ENCODE measurements around the gene PRSS36.

PRSS36 gene

DNA sequence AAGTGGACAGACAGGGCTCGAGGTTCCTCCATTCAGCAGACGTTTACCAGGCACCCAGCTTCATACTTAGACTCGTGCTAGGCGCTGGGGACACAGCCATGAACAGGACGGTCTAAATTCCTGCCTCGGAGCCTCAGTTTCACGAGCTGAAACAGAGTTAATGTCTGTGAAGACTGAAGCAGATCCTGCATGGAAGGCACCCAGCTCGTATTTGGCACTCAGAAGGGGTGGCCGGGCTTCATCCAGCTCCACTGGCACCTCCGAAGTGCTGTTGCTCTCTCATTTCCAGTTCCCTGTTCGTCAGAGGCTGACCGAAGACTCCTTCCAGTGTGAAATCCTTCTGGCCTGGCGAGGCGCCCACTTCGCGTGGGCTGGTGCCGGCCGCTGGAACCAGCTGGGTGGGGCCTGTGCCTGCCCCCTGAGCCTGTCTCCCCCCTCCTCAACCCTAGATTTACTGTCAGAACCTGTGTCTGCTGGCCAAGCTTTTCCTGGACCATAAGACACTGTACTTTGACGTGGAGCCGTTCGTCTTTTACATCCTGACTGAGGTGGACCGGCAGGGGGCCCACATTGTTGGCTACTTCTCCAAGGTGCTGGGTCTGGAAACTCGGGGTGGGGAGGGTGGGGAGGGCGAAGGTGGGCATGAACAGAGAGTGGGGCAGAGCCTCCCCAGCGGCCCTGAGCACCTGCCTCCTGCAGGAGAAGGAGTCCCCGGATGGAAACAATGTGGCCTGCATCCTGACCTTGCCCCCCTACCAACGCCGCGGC, 20.1 kb downstream of the PRSS36 start:
- TF ChIP-seq CTCF (IDR thresholded peaks at IDR 0.05; ENCODE audit: insufficient read depth, low read depth, low read length, missing control alignments): peak; percentile 19
- no peak for DNase-seq (ENCODE audit: low read depth)
- H3K4me3 ChIP-seq (ENCODE audit: low read length): no peak overlapping the region

GRCh38 chr16:31128711-31129567, 20.9 kb downstream of the PRSS36 start:
- no peak overlapping the region for H3K4me3 ChIP-seq (ENCODE audit: low read length)
- no peak for TF ChIP-seq CTCF (IDR thresholded peaks at IDR 0.05; ENCODE audit: insufficient read depth, low read depth, low read length, missing control alignments)
- no peak for DNase-seq (ENCODE audit: low read depth)

DNA sequence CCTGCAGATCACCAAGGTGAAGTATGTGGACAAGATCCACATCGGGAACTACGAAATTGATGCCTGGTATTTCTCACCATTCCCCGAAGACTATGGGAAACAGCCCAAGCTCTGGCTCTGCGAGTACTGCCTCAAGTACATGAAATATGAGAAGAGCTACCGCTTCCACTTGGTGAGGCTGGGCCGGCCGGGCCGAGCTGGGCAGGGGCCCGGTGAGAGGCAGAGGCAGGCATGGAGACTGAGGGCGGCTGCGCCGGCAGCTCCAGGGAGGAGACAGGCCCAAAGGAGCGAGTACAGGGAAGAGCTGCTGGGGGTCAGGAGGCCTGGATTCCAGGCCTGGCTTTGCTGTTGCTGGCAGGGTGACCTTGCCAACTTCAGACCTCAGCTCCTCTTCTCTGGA, 22.7 kb downstream of the PRSS36 start:
- no peak for DNase-seq (ENCODE audit: low read depth)
- no peak for TF ChIP-seq CTCF (IDR thresholded peaks at IDR 0.05; ENCODE audit: insufficient read depth, low read depth, low read length, missing control alignments)
- H3K4me3 ChIP-seq (ENCODE audit: low read length): no peak overlapping the region

GRCh38 chr16:31125844-31126243, 24.0 kb downstream of the PRSS36 start:
- no peak for TF ChIP-seq CTCF (IDR thresholded peaks at IDR 0.05; ENCODE audit: insufficient read depth, low read depth, low read length, missing control alignments)
- H3K4me3 ChIP-seq (ENCODE audit: low read length): no peak overlapping the region
- DNase-seq (ENCODE audit: low read depth): no peak

GRCh38 chr16:31120129-31120528, 29.7 kb downstream of the PRSS36 start:
- DNase-seq (ENCODE audit: low read depth): no peak
- no peak overlapping the region for H3K4me3 ChIP-seq (ENCODE audit: low read length)
- TF ChIP-seq CTCF (IDR thresholded peaks at IDR 0.05; ENCODE audit: insufficient read depth, low read depth, low read length, missing control alignments): no peak

GRCh38 chr16:31118223-31119155, 31.4 kb downstream of the PRSS36 start:
- H3K4me3 ChIP-seq (ENCODE audit: low read length): peak overlapping the region; percentile 80
- no peak for TF ChIP-seq CTCF (IDR thresholded peaks at IDR 0.05; ENCODE audit: insufficient read depth, low read depth, low read length, missing control alignments)
- DNase-seq (ENCODE audit: low read depth): peak; percentile 98
